GM20431 (cell line): Measurements from ENCODE around the gene MALL.
"Not testable (repeated sequence)": the region's sequence is repeated elsewhere in the genome, so short reads cannot be mapped to it uniquely, and the experiment has no call there.

ENCODE experiments used
- in situ Hi-C: fragments of 300-500 bp; cut with MseI, MboI; formaldehyde crosslinking; loops from one replicate; pipeline ENCODE4 v1.15.0; 2020; ENCODE audit warnings: low sequenced_read_pairs; ENCODE audit not compliant: unreplicated experiment

MALL gene

GRCh38 chr2:110121592-110121991 is 6.0 kb upstream of the MALL start:
- in situ Hi-C loops: no loop called here

- in situ Hi-C loops: no loop called here
Observed at GRCh38 chr2:110121052-110121334, 5.4 kb upstream of the MALL start.

GRCh38 chr2:110120171-110121051 is 4.8 kb upstream of the MALL start:
- in situ Hi-C loops: no loop called here

- in situ Hi-C loops: no loop called here
Observed at GRCh38 chr2:110116033-110116710, 550 bp upstream of the MALL start.

GRCh38 chr2:110114831-110115255 is 779 bp downstream of the MALL start:
- in situ Hi-C loops: no loop called here

- in situ Hi-C loops: no loop called here
Observed at GRCh38 chr2:110113961-110114591, 1.5 kb downstream of the MALL start.

- in situ Hi-C loops: not testable (repeated sequence)
Observed at GRCh38 chr2:110108291-110108690, 7.3 kb downstream of the MALL start.

GRCh38 chr2:110107092-110108079 is 8.2 kb downstream of the MALL start:
- in situ Hi-C loops: no loop called here

GRCh38 chr2:110106642-110107041 is 9.0 kb downstream of the MALL start:
- in situ Hi-C loops: no loop called here

GRCh38 chr2:110105608-110106467 is 9.8 kb downstream of the MALL start:
- in situ Hi-C loops: no loop called here

GRCh38 chr2:110105183-110105582 is 10.4 kb downstream of the MALL start:
- in situ Hi-C loops: no loop called here

- in situ Hi-C loops: no loop called here
Observed at GRCh38 chr2:110104025-110104771, 11.4 kb downstream of the MALL start.

GRCh38 chr2:110103061-110103961 is 12.3 kb downstream of the MALL start:
- in situ Hi-C loops: no loop called here

GRCh38 chr2:110101901-110102803 is 13.5 kb downstream of the MALL start:
- in situ Hi-C loops: no loop called here

GRCh38 chr2:110101280-110101844 is 14.3 kb downstream of the MALL start:
- in situ Hi-C loops: no loop called here

- in situ Hi-C loops: not testable (repeated sequence)
Observed at GRCh38 chr2:110100880-110101279, 14.7 kb downstream of the MALL start.
